ENCODE data around the gene ITPR1. TPM values are rescaled to one million over a fixed set of nuclear protein-coding genes. Genes with fewer than 3 reads are reported as not detected.

Gene ITPR1
- total RNA-seq, 1 donor from 2014 or later = 16.3 TPM

DNA sequence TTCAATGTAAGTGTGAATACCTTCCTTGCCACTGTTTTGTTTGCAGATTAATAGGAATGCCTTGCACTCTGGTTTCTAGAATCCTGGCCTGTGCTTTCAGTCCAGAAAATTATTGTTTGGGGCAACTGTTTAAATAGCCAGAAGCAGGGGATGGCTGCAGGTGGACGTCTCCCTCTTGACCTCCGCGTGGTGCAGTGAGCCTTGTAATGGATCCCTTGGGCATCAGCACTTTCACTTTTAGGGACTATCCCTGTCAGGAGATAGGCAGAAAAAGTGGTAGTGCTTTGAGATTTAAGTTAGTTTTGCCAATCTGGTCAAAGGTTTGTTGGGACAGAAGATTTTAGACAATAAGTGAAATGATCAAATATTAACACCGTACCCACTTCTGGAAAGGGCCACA is 307.4 kb downstream of the ITPR1 start:
- FAIRE-seq = no peak
- TF ChIP-seq, protein P1, sequence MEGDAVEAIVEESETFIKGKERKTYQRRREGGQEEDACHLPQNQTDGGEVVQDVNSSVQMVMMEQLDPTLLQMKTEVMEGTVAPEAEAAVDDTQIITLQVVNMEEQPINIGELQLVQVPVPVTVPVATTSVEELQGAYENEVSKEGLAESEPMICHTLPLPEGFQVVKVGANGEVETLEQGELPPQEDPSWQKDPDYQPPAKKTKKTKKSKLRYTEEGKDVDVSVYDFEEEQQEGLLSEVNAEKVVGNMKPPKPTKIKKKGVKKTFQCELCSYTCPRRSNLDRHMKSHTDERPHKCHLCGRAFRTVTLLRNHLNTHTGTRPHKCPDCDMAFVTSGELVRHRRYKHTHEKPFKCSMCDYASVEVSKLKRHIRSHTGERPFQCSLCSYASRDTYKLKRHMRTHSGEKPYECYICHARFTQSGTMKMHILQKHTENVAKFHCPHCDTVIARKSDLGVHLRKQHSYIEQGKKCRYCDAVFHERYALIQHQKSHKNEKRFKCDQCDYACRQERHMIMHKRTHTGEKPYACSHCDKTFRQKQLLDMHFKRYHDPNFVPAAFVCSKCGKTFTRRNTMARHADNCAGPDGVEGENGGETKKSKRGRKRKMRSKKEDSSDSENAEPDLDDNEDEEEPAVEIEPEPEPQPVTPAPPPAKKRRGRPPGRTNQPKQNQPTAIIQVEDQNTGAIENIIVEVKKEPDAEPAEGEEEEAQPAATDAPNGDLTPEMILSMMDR (IDR thresholded peaks at IDR 0.05; ENCODE audit: insufficient read depth, low read length, severe bottlenecking) = no peak
- DNase-seq (ENCODE audit: low read depth) = no peak
- H3K27me3 ChIP-seq (ENCODE audit: control insufficient read depth, insufficient read depth, low read length) = no peaks in the 10 kb centered on the region
- H3K4me3 ChIP-seq (ENCODE audit: low read depth, low read length) = no peak overlapping the region
- H3K36me3 ChIP-seq (ENCODE audit: control insufficient read depth, insufficient read depth, low read length) = no peaks in the 10 kb centered on the region

DNA sequence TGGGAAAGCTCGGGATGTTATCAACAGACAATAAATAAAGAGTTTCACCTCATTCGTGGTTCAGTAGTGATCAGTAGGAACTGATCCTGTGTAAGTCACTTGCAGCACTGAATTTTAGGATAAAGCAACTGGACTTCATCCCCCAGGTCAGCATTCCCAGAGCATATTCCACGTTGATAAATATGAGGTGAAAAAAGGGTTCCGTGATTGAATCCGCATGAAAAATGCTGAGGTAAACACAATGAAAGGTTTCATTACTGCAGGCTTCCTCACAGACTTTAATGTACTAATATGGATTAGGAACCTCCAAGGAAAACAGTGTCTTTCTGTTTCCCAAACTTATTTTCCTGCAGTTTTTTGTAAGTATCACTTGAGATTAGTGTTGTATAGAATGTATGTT is 308.7 kb downstream of the ITPR1 start:
- Histone ChIP-seq H3K27me3 (ENCODE audit: control insufficient read depth, insufficient read depth, low read length) (no peaks in the 10 kb centered on the region), H3K4me3 (ENCODE audit: low read depth, low read length) (no peak overlapping the region), H3K36me3 (ENCODE audit: control insufficient read depth, insufficient read depth, low read length) (no peaks in the 10 kb centered on the region)
- no peak for DNase-seq (ENCODE audit: low read depth)
- TF ChIP-seq, protein P1 (IDR thresholded peaks at IDR 0.05; ENCODE audit: insufficient read depth, low read length, severe bottlenecking) = no peak
- no peak for FAIRE-seq

DNA sequence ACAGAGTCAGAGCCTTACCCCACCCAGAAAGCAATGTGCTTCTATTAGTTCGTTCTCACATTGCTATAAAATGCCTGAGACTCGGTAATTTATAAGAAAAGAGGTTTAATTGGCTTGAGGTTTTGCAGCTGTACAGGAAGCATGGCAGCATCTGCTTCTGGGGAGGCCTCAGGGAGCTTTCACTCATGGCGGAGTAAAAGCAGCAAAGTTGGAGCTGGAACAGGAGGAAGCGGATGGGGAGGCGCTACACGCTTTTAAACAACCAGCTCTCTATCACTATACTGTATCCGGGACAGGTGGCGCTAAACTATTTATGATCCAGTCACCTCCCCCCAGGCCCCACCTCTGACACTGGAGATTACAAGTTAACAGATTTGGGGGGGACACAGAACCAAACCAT is 309.8 kb downstream of the ITPR1 start:
- Histone ChIP-seq H3K36me3 (ENCODE audit: control insufficient read depth, insufficient read depth, low read length) (no peaks in the 10 kb centered on the region), H3K27me3 (ENCODE audit: control insufficient read depth, insufficient read depth, low read length) (no peaks in the 10 kb centered on the region), H3K4me3 (ENCODE audit: low read depth, low read length) (no peak overlapping the region)
- TF ChIP-seq, protein P1 (IDR thresholded peaks at IDR 0.05; ENCODE audit: insufficient read depth, low read length, severe bottlenecking) = no peak
- DNase-seq (ENCODE audit: low read depth) = no peak
- FAIRE-seq = no peak

DNA sequence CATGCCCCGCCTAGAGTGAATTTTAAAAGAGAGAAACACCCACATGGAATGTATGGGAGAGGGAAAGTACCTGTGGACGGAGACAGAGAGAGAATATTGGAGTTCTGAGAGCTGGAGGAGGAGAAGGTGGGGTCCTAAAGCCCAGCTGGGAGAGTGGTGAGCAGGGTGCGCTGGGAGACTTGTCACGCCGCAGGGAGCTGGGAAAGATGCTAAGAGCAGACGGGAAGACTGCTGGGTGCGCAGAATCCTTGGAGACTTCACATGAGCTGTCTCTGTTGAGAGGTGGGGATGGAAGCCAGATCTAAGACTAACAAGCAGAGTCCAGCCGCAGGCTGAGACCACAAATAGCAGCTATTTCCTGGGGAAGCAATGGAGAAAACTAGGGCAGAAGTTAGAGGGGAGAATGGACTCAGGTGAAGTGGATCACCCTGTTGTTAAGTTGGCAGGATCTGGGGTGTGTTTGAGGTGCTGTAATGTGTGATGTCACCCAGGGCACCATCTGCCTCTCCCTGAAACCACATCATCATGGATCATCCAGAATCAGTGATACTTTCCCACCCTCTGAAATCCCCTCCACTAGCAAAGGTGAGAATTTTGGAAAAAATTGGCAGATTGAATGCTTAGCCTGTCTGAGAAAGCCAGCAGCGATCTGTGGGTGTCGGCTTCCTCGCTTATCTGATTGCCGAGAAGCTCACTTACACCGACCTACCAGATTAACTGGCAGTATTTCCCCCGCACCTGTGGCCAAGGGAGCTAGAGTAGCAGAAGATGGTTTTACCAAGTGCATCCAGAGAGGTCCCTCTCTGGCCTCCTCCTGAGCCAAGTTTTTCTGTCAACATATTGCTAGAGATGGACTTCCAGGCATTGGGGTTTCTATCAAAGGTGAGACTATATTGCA is 311.3 kb downstream of the ITPR1 start:
- FAIRE-seq (no peak), DNase-seq (ENCODE audit: low read depth) (no peak)
- no peaks in the 10 kb centered on the region for H3K36me3 ChIP-seq (ENCODE audit: control insufficient read depth, insufficient read depth, low read length)
- TF ChIP-seq, protein P1 (IDR thresholded peaks at IDR 0.05; ENCODE audit: insufficient read depth, low read length, severe bottlenecking) = no peak
- no peaks in the 10 kb centered on the region for H3K27me3 ChIP-seq (ENCODE audit: control insufficient read depth, insufficient read depth, low read length)
- no peak overlapping the region for H3K4me3 ChIP-seq (ENCODE audit: low read depth, low read length)

DNA sequence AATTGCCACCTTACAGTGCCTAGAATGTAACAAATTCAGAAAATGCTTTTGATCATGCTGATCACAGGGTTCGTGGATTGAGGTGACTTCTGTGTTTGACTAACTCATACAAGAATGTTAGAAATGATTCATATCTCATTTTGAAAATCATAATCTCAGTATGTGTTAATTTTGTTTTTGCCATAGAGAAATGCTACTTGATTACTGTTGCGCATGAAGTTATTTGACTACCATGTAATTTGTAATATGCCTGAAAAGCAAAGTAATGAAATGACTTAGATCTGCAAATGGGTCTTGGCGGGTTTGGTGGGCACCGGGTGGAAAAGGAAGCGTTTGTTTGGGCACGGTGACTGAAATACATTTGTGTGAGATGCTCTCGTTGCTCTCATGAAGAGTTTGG is 312.5 kb downstream of the ITPR1 start:
- Histone ChIP-seq H3K4me3 (ENCODE audit: low read depth, low read length) (no peak overlapping the region), H3K36me3 (ENCODE audit: control insufficient read depth, insufficient read depth, low read length) (no peaks in the 10 kb centered on the region), H3K27me3 (ENCODE audit: control insufficient read depth, insufficient read depth, low read length) (no peaks in the 10 kb centered on the region)
- FAIRE-seq (no peak), DNase-seq (ENCODE audit: low read depth) (no peak)
- TF ChIP-seq, protein P1 (IDR thresholded peaks at IDR 0.05; ENCODE audit: insufficient read depth, low read length, severe bottlenecking) = no peak

Measured in bronchial epithelial cell (primary cell).